Measurements from ENCODE around the gene TMEM252. TPM values are rescaled to one million over a fixed set of nuclear protein-coding genes. Genes with fewer than 3 reads are reported as not detected.

Gene TMEM252
- total RNA-seq, 2 donors from 2014 or later: not detected

DNA sequence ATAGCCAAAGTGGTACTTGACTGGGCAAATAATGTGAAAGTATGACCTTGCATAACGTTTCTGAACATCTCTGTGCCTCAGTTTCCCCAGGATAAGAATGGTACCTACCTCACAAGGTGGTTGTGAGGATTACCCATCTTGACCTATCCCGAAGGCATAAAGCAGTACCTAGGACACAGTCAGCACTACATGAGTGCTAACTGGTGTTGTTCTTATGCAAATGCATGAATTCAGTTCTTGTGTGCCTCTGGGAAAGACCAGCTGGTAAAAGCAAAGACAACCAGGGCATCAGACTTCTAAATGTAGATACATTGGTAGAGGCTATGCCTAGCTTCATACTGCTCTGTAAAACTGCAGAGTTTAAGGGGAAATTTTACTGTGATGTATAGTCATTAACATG lies 21.8 kb upstream of the TMEM252 start:
- Histone ChIP-seq H3K36me3 (ENCODE audit: control insufficient read depth, insufficient read depth, low read length) (no peaks in the 10 kb centered on the region), H3K4me3 (ENCODE audit: low read length) (no peak overlapping the region), H3K27me3 (ENCODE audit: control insufficient read depth, insufficient read depth, low read length, poor library complexity, severe bottlenecking) (peaks cover 43% of the 10 kb centered on the region), H3K4me1 (ENCODE audit: control insufficient read depth, insufficient read depth, low read length) (no peaks in the 10 kb centered on the region), H3K9me3 (ENCODE audit: control insufficient read depth, low read length) (no peaks in the 10 kb centered on the region), H3K27ac (ENCODE audit: low read depth, low read length) (no peak overlapping the region), H3K9ac (ENCODE audit: extremely low read depth, low read length, poor library complexity, severe bottlenecking) (no peak overlapping the region)
- Mint-ChIP-seq H3K4me1 (peaks cover 15% of the 10 kb centered on the region), H3K36me3 (ENCODE audit: low read depth) (no peaks in the 10 kb centered on the region), H3K4me3 (no peak overlapping the region), H3K27me3 (ENCODE audit: insufficient read depth) (peaks cover 97% of the 10 kb centered on the region), H3K9me3 (no peaks in the 10 kb centered on the region), H3K27ac (no peak overlapping the region)
- DNase-seq: peak; percentile 58
- WGBS, 2 experiments (ENCODE audit: insufficient coverage in 1 of 2, insufficient read length in 1 of 2): 38 to 53% methylated on average over 2 of the region's 2 CpGs
- TF ChIP-seq, protein P1, sequence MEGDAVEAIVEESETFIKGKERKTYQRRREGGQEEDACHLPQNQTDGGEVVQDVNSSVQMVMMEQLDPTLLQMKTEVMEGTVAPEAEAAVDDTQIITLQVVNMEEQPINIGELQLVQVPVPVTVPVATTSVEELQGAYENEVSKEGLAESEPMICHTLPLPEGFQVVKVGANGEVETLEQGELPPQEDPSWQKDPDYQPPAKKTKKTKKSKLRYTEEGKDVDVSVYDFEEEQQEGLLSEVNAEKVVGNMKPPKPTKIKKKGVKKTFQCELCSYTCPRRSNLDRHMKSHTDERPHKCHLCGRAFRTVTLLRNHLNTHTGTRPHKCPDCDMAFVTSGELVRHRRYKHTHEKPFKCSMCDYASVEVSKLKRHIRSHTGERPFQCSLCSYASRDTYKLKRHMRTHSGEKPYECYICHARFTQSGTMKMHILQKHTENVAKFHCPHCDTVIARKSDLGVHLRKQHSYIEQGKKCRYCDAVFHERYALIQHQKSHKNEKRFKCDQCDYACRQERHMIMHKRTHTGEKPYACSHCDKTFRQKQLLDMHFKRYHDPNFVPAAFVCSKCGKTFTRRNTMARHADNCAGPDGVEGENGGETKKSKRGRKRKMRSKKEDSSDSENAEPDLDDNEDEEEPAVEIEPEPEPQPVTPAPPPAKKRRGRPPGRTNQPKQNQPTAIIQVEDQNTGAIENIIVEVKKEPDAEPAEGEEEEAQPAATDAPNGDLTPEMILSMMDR (conservative IDR thresholded peaks at IDR 0.05): no peak

DNA sequence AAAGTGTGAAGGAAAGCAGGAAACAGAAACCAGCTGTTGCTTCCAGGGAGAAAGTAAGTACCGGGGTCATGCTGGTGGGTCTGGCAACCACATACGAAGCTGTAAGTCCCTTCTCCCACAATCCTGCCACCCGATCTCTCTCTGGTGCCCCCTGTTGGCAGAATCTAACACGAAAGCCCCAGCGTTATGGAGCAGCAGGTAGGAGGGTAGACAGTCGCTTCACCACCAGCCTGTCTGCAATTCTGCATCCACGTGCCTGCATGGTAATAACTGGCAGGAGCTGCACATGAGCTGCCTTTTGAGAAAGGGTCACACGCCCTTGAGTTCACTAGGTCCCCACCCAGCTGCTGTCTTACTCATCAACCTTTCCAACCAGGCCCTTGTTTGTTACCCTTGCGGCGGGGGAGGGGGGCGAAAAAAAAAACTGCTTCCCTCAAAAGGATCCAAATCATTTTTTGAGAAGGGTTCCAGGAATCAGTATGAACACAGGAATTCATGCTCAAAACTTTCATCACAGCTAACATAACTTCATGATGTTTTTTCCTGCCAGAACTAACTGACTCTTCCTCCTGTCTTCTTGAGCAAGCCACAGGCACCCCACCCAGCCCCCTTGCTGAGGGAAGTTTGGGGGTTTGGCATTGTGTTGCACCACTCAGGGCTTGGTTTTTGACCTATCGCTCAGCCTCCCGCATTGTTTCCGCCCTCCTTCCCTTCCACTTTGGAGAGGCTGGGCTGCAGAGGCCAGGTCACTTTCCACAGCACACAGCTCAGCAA lies 19.6 kb upstream of the TMEM252 start:
- Mint-ChIP-seq H3K36me3 (ENCODE audit: low read depth) (no peaks in the 10 kb centered on the region), H3K4me1 (peaks cover 15% of the 10 kb centered on the region), H3K9me3 (no peaks in the 10 kb centered on the region), H3K4me3 (no peak overlapping the region), H3K27me3 (ENCODE audit: insufficient read depth) (peaks cover 94% of the 10 kb centered on the region), H3K27ac (no peak overlapping the region)
- no peak overlapping the region for H3K9ac ChIP-seq (ENCODE audit: extremely low read depth, low read length, poor library complexity, severe bottlenecking)
- DNase-seq: peak; percentile 96
- TF ChIP-seq, protein P1 (conservative IDR thresholded peaks at IDR 0.05): peak; percentile 86
- no peak overlapping the region for H3K27ac ChIP-seq (ENCODE audit: low read depth, low read length)
- H3K27me3 ChIP-seq (ENCODE audit: control insufficient read depth, insufficient read depth, low read length, poor library complexity, severe bottlenecking): peaks cover 36% of the 10 kb centered on the region
- no peaks in the 10 kb centered on the region for H3K36me3 ChIP-seq (ENCODE audit: control insufficient read depth, insufficient read depth, low read length)
- no peak overlapping the region for H3K4me3 ChIP-seq (ENCODE audit: low read length)
- no peaks in the 10 kb centered on the region for H3K9me3 ChIP-seq (ENCODE audit: control insufficient read depth, low read length)
- WGBS, 2 experiments (ENCODE audit: insufficient coverage in 1 of 2, insufficient read length in 1 of 2): 63 to 69% methylated on average over 11 to 14 of the region's 14 CpGs
- H3K4me1 ChIP-seq (ENCODE audit: control insufficient read depth, insufficient read depth, low read length): no peaks in the 10 kb centered on the region

DNA sequence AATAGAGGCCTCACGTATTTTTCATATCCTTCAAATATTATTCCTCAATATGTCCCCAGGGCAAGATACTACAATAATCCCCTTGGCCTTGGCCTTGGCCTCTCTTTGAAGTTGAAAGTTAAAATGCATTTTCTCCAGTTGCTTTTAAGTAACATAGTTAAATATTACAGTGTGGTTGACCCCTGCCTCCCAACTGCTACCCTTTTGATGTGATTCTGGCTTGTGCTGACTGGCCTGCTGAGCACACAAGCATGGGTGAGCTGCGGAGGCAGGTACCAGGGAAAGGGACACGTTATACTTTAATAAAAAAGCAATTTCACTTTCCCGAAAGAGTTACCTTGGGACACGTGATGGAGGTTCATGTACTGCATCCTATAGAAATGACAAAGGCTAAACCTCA lies 17.9 kb upstream of the TMEM252 start:
- H3K9me3 ChIP-seq (ENCODE audit: control insufficient read depth, low read length): no peaks in the 10 kb centered on the region
- H3K27me3 Mint-ChIP-seq (ENCODE audit: insufficient read depth): peaks cover 77% of the 10 kb centered on the region
- peaks cover 13% of the 10 kb centered on the region for H3K4me1 Mint-ChIP-seq
- H3K4me1 ChIP-seq (ENCODE audit: control insufficient read depth, insufficient read depth, low read length): no peaks in the 10 kb centered on the region
- H3K27ac ChIP-seq (ENCODE audit: low read depth, low read length): no peak overlapping the region
- DNase-seq: no peak
- H3K36me3 ChIP-seq (ENCODE audit: control insufficient read depth, insufficient read depth, low read length): no peaks in the 10 kb centered on the region
- H3K9ac ChIP-seq (ENCODE audit: extremely low read depth, low read length, poor library complexity, severe bottlenecking): no peak overlapping the region
- TF ChIP-seq, protein P1 (conservative IDR thresholded peaks at IDR 0.05): no peak
- no peak overlapping the region for H3K4me3 Mint-ChIP-seq
- 92 to 93% methylated on average over 4 to 5 of the region's 5 CpGs for WGBS, 2 experiments (ENCODE audit: insufficient coverage in 1 of 2, insufficient read length in 1 of 2)
- no peaks in the 10 kb centered on the region for H3K9me3 Mint-ChIP-seq
- no peak overlapping the region for H3K27ac Mint-ChIP-seq
- no peaks in the 10 kb centered on the region for H3K36me3 Mint-ChIP-seq (ENCODE audit: low read depth)
- H3K27me3 ChIP-seq (ENCODE audit: control insufficient read depth, insufficient read depth, low read length, poor library complexity, severe bottlenecking): peaks cover 21% of the 10 kb centered on the region
- no peak overlapping the region for H3K4me3 ChIP-seq (ENCODE audit: low read length)
